DOHH2 (cell line): ENCODE results near the gene KCNC1.

Source experiments
- CTCF ChIP-seq: fragments of 200-600 bp; sonication (generic); IDR thresholded peaks from one replicate; pipeline ENCODE4 v1.5.1; 2014; ENCODE audit warnings: antibody characterized with exemption, mild to moderate bottlenecking, low read depth, low read length; ENCODE audit not compliant: poor library complexity, severe bottlenecking
- EZH2phosphoT487 ChIP-seq: fragments of 200-600 bp; sonication (generic); IDR thresholded peaks from 2 replicates; pipeline ENCODE4 v1.6.1; 2017; ENCODE audit warnings: borderline replicate concordance, mild to moderate bottlenecking, antibody characterized with exemption, low read length, moderate library complexity, mixed read lengths

- TF ChIP-seq CTCF (no peak), EZH2phosphoT487 (no peak)
Observed at GRCh38 chr11:17773674-17774073, 39.1 kb downstream of the KCNC1 start.
